ENCODE measurements around the gene PLA2G4B.

DNA sequence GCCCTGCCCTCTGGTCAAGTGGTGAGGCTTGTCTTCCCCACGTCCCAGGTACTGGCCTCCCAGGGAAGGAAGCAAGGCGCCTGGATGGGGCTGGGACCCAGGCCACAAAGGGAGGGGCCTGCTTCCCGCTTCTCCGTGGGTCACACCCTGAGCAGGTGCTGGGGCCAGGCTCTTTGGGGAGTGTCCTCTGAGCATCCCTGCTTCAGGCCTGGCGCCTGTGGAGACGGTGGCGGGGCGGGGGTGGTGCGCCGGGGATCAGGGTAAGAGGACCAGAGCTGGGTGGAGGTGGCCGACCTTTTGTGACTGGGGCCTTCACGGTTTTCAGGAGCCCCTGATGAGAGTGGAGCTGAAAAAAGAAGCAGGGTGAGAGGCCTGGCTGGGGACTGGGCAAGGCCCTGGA, 3.6 kb downstream of the PLA2G4B start:
- TF ChIP-seq POLR2AphosphoS5 (IDR thresholded peaks at IDR 0.05) (no peak), POLR2A (IDR thresholded peaks at IDR 0.05) (no peak)
- TF ChIP-seq, protein P1, sequence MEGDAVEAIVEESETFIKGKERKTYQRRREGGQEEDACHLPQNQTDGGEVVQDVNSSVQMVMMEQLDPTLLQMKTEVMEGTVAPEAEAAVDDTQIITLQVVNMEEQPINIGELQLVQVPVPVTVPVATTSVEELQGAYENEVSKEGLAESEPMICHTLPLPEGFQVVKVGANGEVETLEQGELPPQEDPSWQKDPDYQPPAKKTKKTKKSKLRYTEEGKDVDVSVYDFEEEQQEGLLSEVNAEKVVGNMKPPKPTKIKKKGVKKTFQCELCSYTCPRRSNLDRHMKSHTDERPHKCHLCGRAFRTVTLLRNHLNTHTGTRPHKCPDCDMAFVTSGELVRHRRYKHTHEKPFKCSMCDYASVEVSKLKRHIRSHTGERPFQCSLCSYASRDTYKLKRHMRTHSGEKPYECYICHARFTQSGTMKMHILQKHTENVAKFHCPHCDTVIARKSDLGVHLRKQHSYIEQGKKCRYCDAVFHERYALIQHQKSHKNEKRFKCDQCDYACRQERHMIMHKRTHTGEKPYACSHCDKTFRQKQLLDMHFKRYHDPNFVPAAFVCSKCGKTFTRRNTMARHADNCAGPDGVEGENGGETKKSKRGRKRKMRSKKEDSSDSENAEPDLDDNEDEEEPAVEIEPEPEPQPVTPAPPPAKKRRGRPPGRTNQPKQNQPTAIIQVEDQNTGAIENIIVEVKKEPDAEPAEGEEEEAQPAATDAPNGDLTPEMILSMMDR (IDR thresholded peaks at IDR 0.05), result no peak

Data from prostate gland (tissue), 2 donors.